ENCODE measurements around the gene HK1.

Gene HK1

GRCh38 chr10:69337296-69338132 lies 59.2 kb downstream of the HK1 start:
- H2AFZ ChIP-seq (ENCODE audit: low read depth, low read length): no peak overlapping the region
- peaks cover 15% of the 10 kb centered on the region for H4K20me1 ChIP-seq (ENCODE audit: insufficient read depth, low read length)
- peaks cover 22% of the 10 kb centered on the region for H3K79me2 ChIP-seq (ENCODE audit: low read length)
- no peak overlapping the region for H3K4me3 ChIP-seq (ENCODE audit: low read length)
- H3K9me3 ChIP-seq (ENCODE audit: insufficient read depth, low read length): no peaks in the 10 kb centered on the region
- TF ChIP-seq EZH2phosphoT487 (IDR thresholded peaks at IDR 0.05; ENCODE audit: low read depth): no peak
- no peak for TF ChIP-seq CTCF (IDR thresholded peaks at IDR 0.05; ENCODE audit: low read depth, low read length)
- H3K36me3 ChIP-seq (replicated peaks; ENCODE audit: low read depth, low read length): no peaks in the 10 kb centered on the region
- H3K27ac ChIP-seq (ENCODE audit: low read length): no peak overlapping the region
- H3K4me1 ChIP-seq (ENCODE audit: low read length): no peaks in the 10 kb centered on the region
- H3K9ac ChIP-seq (ENCODE audit: low read length): no peak overlapping the region
- no peaks in the 10 kb centered on the region for H3K27me3 ChIP-seq (ENCODE audit: low read depth, low read length)
- H3K4me2 ChIP-seq (ENCODE audit: low read length): no peak overlapping the region

GRCh38 chr10:69338133-69338456 lies 59.8 kb downstream of the HK1 start:
- peaks cover 20% of the 10 kb centered on the region for H4K20me1 ChIP-seq (ENCODE audit: insufficient read depth, low read length)
- no peaks in the 10 kb centered on the region for H3K36me3 ChIP-seq (replicated peaks; ENCODE audit: low read depth, low read length)
- H3K4me3 ChIP-seq (ENCODE audit: low read length): no peak overlapping the region
- no peaks in the 10 kb centered on the region for H3K4me1 ChIP-seq (ENCODE audit: low read length)
- TF ChIP-seq CTCF (IDR thresholded peaks at IDR 0.05; ENCODE audit: low read depth, low read length): no peak
- TF ChIP-seq EZH2phosphoT487 (IDR thresholded peaks at IDR 0.05; ENCODE audit: low read depth): no peak
- no peaks in the 10 kb centered on the region for H3K9me3 ChIP-seq (ENCODE audit: insufficient read depth, low read length)
- H3K9ac ChIP-seq (ENCODE audit: low read length): no peak overlapping the region
- no peak overlapping the region for H3K27ac ChIP-seq (ENCODE audit: low read length)
- peaks cover 22% of the 10 kb centered on the region for H3K79me2 ChIP-seq (ENCODE audit: low read length)
- no peaks in the 10 kb centered on the region for H3K27me3 ChIP-seq (ENCODE audit: low read depth, low read length)
- no peak overlapping the region for H3K4me2 ChIP-seq (ENCODE audit: low read length)
- H2AFZ ChIP-seq (ENCODE audit: low read depth, low read length): no peak overlapping the region

GRCh38 chr10:69338547-69339450 lies 60.5 kb downstream of the HK1 start:
- H2AFZ ChIP-seq (ENCODE audit: low read depth, low read length): no peak overlapping the region
- H4K20me1 ChIP-seq (ENCODE audit: insufficient read depth, low read length): peaks cover 20% of the 10 kb centered on the region
- no peaks in the 10 kb centered on the region for H3K36me3 ChIP-seq (replicated peaks; ENCODE audit: low read depth, low read length)
- H3K9ac ChIP-seq (ENCODE audit: low read length): no peak overlapping the region
- H3K79me2 ChIP-seq (ENCODE audit: low read length): peaks cover 22% of the 10 kb centered on the region
- TF ChIP-seq EZH2phosphoT487 (IDR thresholded peaks at IDR 0.05; ENCODE audit: low read depth) (no peak), CTCF (IDR thresholded peaks at IDR 0.05; ENCODE audit: low read depth, low read length) (no peak)
- no peak overlapping the region for H3K4me3 ChIP-seq (ENCODE audit: low read length)
- H3K27me3 ChIP-seq (ENCODE audit: low read depth, low read length): no peaks in the 10 kb centered on the region
- no peak overlapping the region for H3K4me2 ChIP-seq (ENCODE audit: low read length)
- H3K27ac ChIP-seq (ENCODE audit: low read length): no peak overlapping the region
- H3K4me1 ChIP-seq (ENCODE audit: low read length): no peaks in the 10 kb centered on the region
- no peaks in the 10 kb centered on the region for H3K9me3 ChIP-seq (ENCODE audit: insufficient read depth, low read length)

GRCh38 chr10:69340695-69341094 lies 62.4 kb downstream of the HK1 start:
- no peak overlapping the region for H3K27ac ChIP-seq (ENCODE audit: low read length)
- no peak overlapping the region for H3K4me3 ChIP-seq (ENCODE audit: low read length)
- no peaks in the 10 kb centered on the region for H3K27me3 ChIP-seq (ENCODE audit: low read depth, low read length)
- no peak overlapping the region for H2AFZ ChIP-seq (ENCODE audit: low read depth, low read length)
- H3K4me2 ChIP-seq (ENCODE audit: low read length): no peak overlapping the region
- H3K9me3 ChIP-seq (ENCODE audit: insufficient read depth, low read length): no peaks in the 10 kb centered on the region
- H3K4me1 ChIP-seq (ENCODE audit: low read length): no peaks in the 10 kb centered on the region
- no peak overlapping the region for H3K9ac ChIP-seq (ENCODE audit: low read length)
- peaks cover 22% of the 10 kb centered on the region for H3K79me2 ChIP-seq (ENCODE audit: low read length)
- TF ChIP-seq CTCF (IDR thresholded peaks at IDR 0.05; ENCODE audit: low read depth, low read length): no peak
- TF ChIP-seq EZH2phosphoT487 (IDR thresholded peaks at IDR 0.05; ENCODE audit: low read depth): no peak
- peaks cover 20% of the 10 kb centered on the region for H4K20me1 ChIP-seq (ENCODE audit: insufficient read depth, low read length)
- H3K36me3 ChIP-seq (replicated peaks; ENCODE audit: low read depth, low read length): peaks cover 5% of the 10 kb centered on the region
